Subcutaneous abdominal adipose tissue (tissue), 5 donors: ENCODE data around the gene GRB10.

Experiments used
- H3K27ac ChIP-seq: one replicate; pipeline ENCODE4 v1.7.0; 2013; ENCODE audit warnings: low read depth, mild to moderate bottlenecking, inconsistent platforms, low read length, moderate library complexity
- H3K27me3 ChIP-seq, 5 donors: one replicate each; pipeline ENCODE4 v1.7.0; 2013; ENCODE audit warnings: low read length in 5 of 5, inconsistent platforms in 1 of 5; ENCODE audit not compliant: control insufficient read depth in 5 of 5, insufficient read depth in 4 of 5
- H3K36me3 ChIP-seq, 5 donors: one replicate each; pipeline ENCODE4 v1.7.0; 2013; ENCODE audit warnings: low read length in 5 of 5; ENCODE audit not compliant: control insufficient read depth in 5 of 5, insufficient read depth in 5 of 5
- H3K4me1 ChIP-seq, 5 donors: one replicate each; pipeline ENCODE4 v1.7.0; 2013; ENCODE audit warnings: low read length in 5 of 5, mild to moderate bottlenecking in 3 of 5, moderate library complexity in 1 of 5; ENCODE audit not compliant: control insufficient read depth in 5 of 5, insufficient read depth in 5 of 5
- H3K4me3 ChIP-seq, 5 donors: one replicate each; pipeline ENCODE4 v1.7.0; 2013; ENCODE audit warnings: low read length in 5 of 5, low read depth in 1 of 5
- H3K9ac ChIP-seq, 5 donors: one replicate each; pipeline ENCODE4 v1.7.0; 2013; ENCODE audit warnings: low read length in 5 of 5, mild to moderate bottlenecking in 4 of 5, moderate library complexity in 3 of 5
- H3K9me3 ChIP-seq, 5 donors: one replicate each; pipeline ENCODE4 v1.7.0; 2013; ENCODE audit warnings: low read length in 5 of 5; ENCODE audit not compliant: control insufficient read depth in 5 of 5
- donor health status: healthy.
- donor health status: healthy.
- donor health status: healthy.
- donor health status: healthy.
- donor health status: healthy.

The GRB10 gene

DNA sequence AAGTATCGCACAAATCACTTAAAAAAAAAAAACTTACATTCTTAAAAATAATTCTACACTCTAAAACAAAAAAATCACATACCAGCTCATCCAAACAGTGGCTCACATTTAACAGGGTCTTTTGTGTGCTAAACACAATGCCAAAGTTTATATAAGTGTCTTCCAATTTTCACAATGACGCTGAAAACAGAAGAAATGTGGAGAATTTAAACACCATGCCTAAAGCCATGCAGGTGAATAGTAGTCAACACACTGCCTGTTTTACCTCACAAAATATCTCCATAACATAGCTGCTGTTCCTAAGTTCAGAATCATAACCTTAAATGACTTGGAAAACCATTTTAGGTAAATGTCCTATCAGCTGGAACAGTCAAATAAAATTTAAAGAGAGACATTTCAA is 55.0 kb downstream of the GRB10 start:
- Histone ChIP-seq H3K9me3 (no peaks in the 10 kb centered on the region), H3K36me3 (peaks cover 0 to 3% (median 0%) of the 10 kb centered on the region in 5 donors), H3K9ac (no peak overlapping the region), H3K4me1 (peaks cover 4 to 54% (median 35%) of the 10 kb centered on the region in 5 donors), H3K27ac (no peak overlapping the region), H3K27me3 (no peaks in the 10 kb centered on the region), H3K4me3 (no peak overlapping the region)

GRCh38 chr7:50727072-50727471 is 55.6 kb downstream of the GRB10 start:
- Histone ChIP-seq H3K27me3 (no peaks in the 10 kb centered on the region), H3K36me3 (peaks cover 0 to 3% (median 0%) of the 10 kb centered on the region in 5 donors), H3K9me3 (no peaks in the 10 kb centered on the region), H3K9ac (no peak overlapping the region), H3K27ac (no peak overlapping the region), H3K4me3 (no peak overlapping the region), H3K4me1 (peaks cover 4 to 58% (median 35%) of the 10 kb centered on the region in 5 donors)

- Histone ChIP-seq H3K4me1 (peaks cover 4 to 65% (median 36%) of the 10 kb centered on the region in 5 donors), H3K9ac (no peak overlapping the region), H3K4me3 (no peak overlapping the region), H3K27ac (no peak overlapping the region), H3K9me3 (no peaks in the 10 kb centered on the region), H3K36me3 (peaks cover 0 to 3% (median 0%) of the 10 kb centered on the region in 5 donors), H3K27me3 (no peaks in the 10 kb centered on the region)
Measured at GRCh38 chr7:50725774-50726173, 56.9 kb downstream of the GRB10 start.

GRCh38 chr7:50724526-50725520 is 57.9 kb downstream of the GRB10 start:
- Histone ChIP-seq H3K9me3 (no peaks in the 10 kb centered on the region), H3K27ac (no peak overlapping the region), H3K27me3 (no peaks in the 10 kb centered on the region), H3K9ac (no peak overlapping the region), H3K4me1 (peaks cover 0 to 55% (median 27%) of the 10 kb centered on the region in 5 donors), H3K36me3 (peaks cover 0 to 3% (median 0%) of the 10 kb centered on the region in 5 donors), H3K4me3 (no peak overlapping the region)

DNA sequence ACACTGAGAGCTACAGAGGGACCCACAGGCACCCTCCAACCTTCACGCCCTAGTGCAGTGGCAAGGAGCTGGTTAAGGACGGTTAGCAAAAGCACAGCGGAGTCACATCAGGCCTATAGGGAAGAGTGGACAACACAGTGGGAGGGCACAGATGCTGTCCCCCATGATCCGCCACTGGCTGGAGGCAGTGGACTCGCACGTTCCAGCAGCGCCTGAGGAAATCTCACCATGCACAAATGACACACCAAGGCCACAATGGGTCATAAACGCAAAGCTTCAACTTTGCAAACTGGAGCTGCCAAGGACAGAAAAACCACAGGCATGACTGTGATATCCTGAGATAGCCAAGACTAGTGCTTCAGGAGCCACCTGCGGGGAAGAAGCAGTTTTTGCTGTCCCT is 58.8 kb downstream of the GRB10 start:
- Histone ChIP-seq H3K27ac (no peak overlapping the region), H3K4me3 (no peak overlapping the region), H3K9ac (no peak overlapping the region), H3K36me3 (peaks cover 0 to 3% (median 0%) of the 10 kb centered on the region in 5 donors), H3K9me3 (no peaks in the 10 kb centered on the region), H3K27me3 (no peaks in the 10 kb centered on the region), H3K4me1 (peaks cover 0 to 49% (median 21%) of the 10 kb centered on the region in 5 donors)

DNA sequence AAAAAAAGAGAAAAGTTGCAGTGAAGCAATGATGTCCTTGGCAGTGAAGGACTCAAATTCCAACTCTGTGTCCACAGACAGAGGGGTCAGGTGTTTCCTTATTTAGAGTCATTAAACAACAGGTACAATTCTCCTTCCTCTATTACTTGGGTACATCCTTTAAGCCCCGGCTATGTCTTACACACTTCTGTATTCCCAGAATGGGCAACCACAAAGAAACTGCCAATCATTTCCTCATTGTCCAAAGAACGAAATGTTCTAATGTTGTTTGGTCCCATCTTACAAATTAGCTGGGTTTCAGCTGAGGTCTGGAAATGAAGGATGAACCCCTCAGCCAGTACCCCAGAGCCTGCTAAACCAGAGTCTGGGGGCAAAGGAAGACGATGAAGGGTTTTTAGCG is 59.5 kb downstream of the GRB10 start:
- H3K27ac ChIP-seq, result no peak overlapping the region
- H3K4me1 ChIP-seq, result peaks cover 0 to 49% (median 17%) of the 10 kb centered on the region in 5 donors
- H3K9ac ChIP-seq, result no peak overlapping the region

DNA sequence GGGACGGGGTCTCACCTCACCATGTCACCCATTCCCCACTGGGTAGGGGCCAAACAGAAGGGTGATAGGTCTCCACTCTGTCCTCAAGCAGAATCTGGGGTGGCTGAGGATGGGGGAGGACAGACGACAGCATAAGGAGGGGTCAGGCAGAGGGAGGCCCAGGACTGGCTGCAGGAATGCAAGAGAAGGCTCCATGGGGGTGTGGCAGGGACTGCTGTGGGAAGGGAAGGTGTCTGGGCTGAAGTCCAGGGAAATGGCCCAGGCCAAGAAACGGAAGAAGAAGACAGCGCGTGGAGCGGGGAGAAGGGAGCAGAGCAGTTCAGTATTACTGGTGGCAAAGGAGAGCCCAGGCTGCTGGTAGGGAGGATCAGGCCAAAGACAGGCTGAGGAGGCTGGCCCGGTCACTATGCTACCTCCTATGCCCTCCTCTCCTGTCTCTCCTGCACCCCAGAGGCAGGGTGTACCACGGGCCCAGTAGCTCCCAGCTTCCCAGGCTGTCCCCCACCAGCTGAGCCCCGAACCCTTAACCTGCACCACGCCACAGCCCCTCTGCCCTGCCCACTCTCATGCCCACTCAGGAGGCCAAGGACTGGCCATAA is 60.9 kb downstream of the GRB10 start:
- Histone ChIP-seq H3K27ac (no peak overlapping the region), H3K36me3 (peaks cover 0 to 3% (median 0%) of the 10 kb centered on the region in 5 donors), H3K4me3 (no peak overlapping the region), H3K27me3 (no peaks in the 10 kb centered on the region), H3K9ac (no peak overlapping the region), H3K9me3 (no peaks in the 10 kb centered on the region), H3K4me1 (peaks cover 0 to 44% (median 13%) of the 10 kb centered on the region in 5 donors)

More for the DNA sequence above, 59.5 kb downstream of the GRB10 start:
- H3K9me3 ChIP-seq, result no peaks in the 10 kb centered on the region
- peaks cover 0 to 3% (median 0%) of the 10 kb centered on the region in 5 donors for H3K36me3 ChIP-seq
- no peak overlapping the region for H3K4me3 ChIP-seq
- no peaks in the 10 kb centered on the region for H3K27me3 ChIP-seq

GRCh38 chr7:50721160-50721559 is 61.5 kb downstream of the GRB10 start:
- Histone ChIP-seq H3K9ac (no peak overlapping the region), H3K27me3 (no peaks in the 10 kb centered on the region), H3K4me1 (peaks cover 0 to 41% (median 13%) of the 10 kb centered on the region in 5 donors), H3K36me3 (peaks cover 0 to 3% (median 0%) of the 10 kb centered on the region in 5 donors), H3K4me3 (no peak overlapping the region), H3K27ac (no peak overlapping the region), H3K9me3 (no peaks in the 10 kb centered on the region)

GRCh38 chr7:50720295-50720694 is 62.4 kb downstream of the GRB10 start:
- H3K4me1 ChIP-seq, result peaks cover 0 to 34% (median 7%) of the 10 kb centered on the region in 5 donors
- H3K36me3 ChIP-seq, result peaks cover 0 to 3% (median 0%) of the 10 kb centered on the region in 5 donors
- no peak overlapping the region for H3K27ac ChIP-seq

GRCh38 chr7:50718876-50719275 is 63.8 kb downstream of the GRB10 start:
- Histone ChIP-seq H3K9ac (no peak overlapping the region), H3K27ac (no peak overlapping the region), H3K4me1 (peaks cover 0 to 26% (median 7%) of the 10 kb centered on the region in 5 donors)

More at GRCh38 chr7:50720295-50720694, 62.4 kb downstream of the GRB10 start:
- H3K9me3 ChIP-seq, result no peaks in the 10 kb centered on the region
- no peaks in the 10 kb centered on the region for H3K27me3 ChIP-seq
- H3K4me3 ChIP-seq, result no peak overlapping the region
- H3K9ac ChIP-seq, result no peak overlapping the region

More at GRCh38 chr7:50718876-50719275, 63.8 kb downstream of the GRB10 start:
- no peak overlapping the region for H3K4me3 ChIP-seq
- no peaks in the 10 kb centered on the region for H3K9me3 ChIP-seq
- H3K36me3 ChIP-seq, result peaks cover 0 to 1% (median 0%) of the 10 kb centered on the region in 5 donors
- H3K27me3 ChIP-seq, result no peaks in the 10 kb centered on the region
